Skeletal muscle satellite cell (primary cell): ENCODE results near the gene IFT20.

Source experiments
- H3K27me3 ChIP-seq: 2 replicates; pipeline ENCODE4 v1.7.0; 2013; ENCODE audit warnings: low read length; ENCODE audit not compliant: control insufficient read depth, insufficient read depth
- H3K36me3 ChIP-seq: 2 replicates; pipeline ENCODE4 v1.7.0; 2013; ENCODE audit warnings: mild to moderate bottlenecking, control low read depth, low read length; ENCODE audit not compliant: insufficient read depth
- H3K4me1 ChIP-seq: 2 replicates; pipeline ENCODE4 v1.7.0; 2013; ENCODE audit warnings: low read length; ENCODE audit not compliant: control insufficient read depth, insufficient read depth
- H3K4me2 ChIP-seq: 2 replicates; pipeline ENCODE4 v1.7.0; 2013; ENCODE audit warnings: mild to moderate bottlenecking, low read length
- H3K4me3 ChIP-seq: 2 replicates; pipeline ENCODE4 v1.7.0; 2013; ENCODE audit warnings: low read length
- H3K9ac ChIP-seq: 2 replicates; pipeline ENCODE4 v1.7.0; 2013; ENCODE audit warnings: mild to moderate bottlenecking, low read depth, low read length, moderate library complexity
- H3K9me3 ChIP-seq: replicated peaks from 2 replicates; pipeline ENCODE4 v1.7.0; 2013; ENCODE audit warnings: mild to moderate bottlenecking, control low read depth, low read length

The IFT20 gene

GRCh38 chr17:28330671-28331070, 4.6 kb downstream of the IFT20 start:
- Histone ChIP-seq H3K36me3 (peaks cover 37% of the 10 kb centered on the region), H3K27me3 (no peaks in the 10 kb centered on the region), H3K9ac (no peak overlapping the region), H3K4me3 (no peak overlapping the region), H3K4me1 (peaks cover 9% of the 10 kb centered on the region), H3K4me2 (no peak overlapping the region), H3K9me3 (no peaks in the 10 kb centered on the region)

GRCh38 chr17:28328325-28328724, 6.9 kb downstream of the IFT20 start:
- Histone ChIP-seq H3K9ac (no peak overlapping the region), H3K4me1 (no peaks in the 10 kb centered on the region), H3K9me3 (no peaks in the 10 kb centered on the region), H3K4me2 (no peak overlapping the region), H3K4me3 (no peak overlapping the region), H3K27me3 (no peaks in the 10 kb centered on the region), H3K36me3 (peaks cover 37% of the 10 kb centered on the region)

DNA sequence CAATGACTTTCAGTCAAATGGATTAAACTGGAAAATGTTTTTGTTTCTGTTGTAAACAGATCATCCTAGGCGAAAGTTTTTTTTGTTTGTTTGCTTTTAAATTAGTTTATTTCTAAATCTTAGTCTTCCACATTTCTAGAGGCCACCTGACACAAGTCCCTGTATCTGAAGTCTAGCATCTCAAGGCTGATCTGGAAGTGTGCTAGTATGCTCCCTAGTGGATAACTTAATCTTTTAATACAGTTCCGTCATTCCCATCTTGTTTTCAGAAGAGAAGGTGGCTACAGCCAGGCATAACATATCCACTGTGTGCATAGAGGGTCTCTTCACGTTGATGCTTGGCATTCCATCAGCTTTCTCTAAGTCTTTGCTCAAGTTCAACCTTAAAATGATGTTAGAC, 7.6 kb downstream of the IFT20 start:
- no peaks in the 10 kb centered on the region for H3K27me3 ChIP-seq
- no peak overlapping the region for H3K4me3 ChIP-seq
- H3K36me3 ChIP-seq = peaks cover 37% of the 10 kb centered on the region
- no peaks in the 10 kb centered on the region for H3K4me1 ChIP-seq
- no peak overlapping the region for H3K9ac ChIP-seq
- no peaks in the 10 kb centered on the region for H3K9me3 ChIP-seq
- no peak overlapping the region for H3K4me2 ChIP-seq

GRCh38 chr17:28327031-28327607, 8.2 kb downstream of the IFT20 start:
- H3K4me1 ChIP-seq = no peaks in the 10 kb centered on the region

GRCh38 chr17:28326114-28326513, 9.2 kb downstream of the IFT20 start:
- Histone ChIP-seq H3K27me3 (no peaks in the 10 kb centered on the region), H3K4me2 (no peak overlapping the region), H3K9ac (no peak overlapping the region), H3K36me3 (peaks cover 26% of the 10 kb centered on the region), H3K4me1 (no peaks in the 10 kb centered on the region), H3K9me3 (no peaks in the 10 kb centered on the region), H3K4me3 (no peak overlapping the region)

More at GRCh38 chr17:28327031-28327607, 8.2 kb downstream of the IFT20 start:
- Histone ChIP-seq H3K27me3 (no peaks in the 10 kb centered on the region), H3K4me3 (no peak overlapping the region), H3K4me2 (no peak overlapping the region), H3K9me3 (no peaks in the 10 kb centered on the region), H3K36me3 (peaks cover 36% of the 10 kb centered on the region), H3K9ac (no peak overlapping the region)

GRCh38 chr17:28325211-28325610, 10.1 kb downstream of the IFT20 start:
- H3K4me1 ChIP-seq = peaks cover 2% of the 10 kb centered on the region
- no peak overlapping the region for H3K9ac ChIP-seq
- no peak overlapping the region for H3K4me2 ChIP-seq
- H3K36me3 ChIP-seq = peaks cover 24% of the 10 kb centered on the region
- no peaks in the 10 kb centered on the region for H3K9me3 ChIP-seq
- H3K27me3 ChIP-seq = no peaks in the 10 kb centered on the region
- H3K4me3 ChIP-seq = no peak overlapping the region

DNA sequence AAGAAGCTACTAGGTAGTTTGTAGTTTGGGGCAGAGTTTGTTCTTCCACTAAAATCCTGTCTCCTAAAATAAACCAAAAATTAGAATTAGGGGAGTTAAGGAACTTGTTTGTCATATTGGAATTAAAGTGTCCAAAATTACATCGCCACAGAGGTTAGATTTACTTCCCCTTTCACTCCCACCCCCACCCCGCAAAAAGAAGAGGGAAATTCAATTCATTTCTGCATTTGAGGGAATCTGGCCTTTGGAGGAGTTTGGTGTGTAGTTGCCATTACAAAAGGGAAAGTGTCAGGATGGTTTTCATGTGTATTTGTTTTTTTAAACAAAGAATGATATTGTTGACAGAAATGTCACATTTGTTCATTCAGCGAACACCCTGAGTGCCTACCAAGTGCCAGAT, 10.5 kb downstream of the IFT20 start:
- Histone ChIP-seq H3K4me2 (no peak overlapping the region), H3K27me3 (no peaks in the 10 kb centered on the region), H3K4me1 (peaks cover 6% of the 10 kb centered on the region), H3K4me3 (no peak overlapping the region), H3K9ac (no peak overlapping the region), H3K9me3 (no peaks in the 10 kb centered on the region), H3K36me3 (peaks cover 24% of the 10 kb centered on the region)

DNA sequence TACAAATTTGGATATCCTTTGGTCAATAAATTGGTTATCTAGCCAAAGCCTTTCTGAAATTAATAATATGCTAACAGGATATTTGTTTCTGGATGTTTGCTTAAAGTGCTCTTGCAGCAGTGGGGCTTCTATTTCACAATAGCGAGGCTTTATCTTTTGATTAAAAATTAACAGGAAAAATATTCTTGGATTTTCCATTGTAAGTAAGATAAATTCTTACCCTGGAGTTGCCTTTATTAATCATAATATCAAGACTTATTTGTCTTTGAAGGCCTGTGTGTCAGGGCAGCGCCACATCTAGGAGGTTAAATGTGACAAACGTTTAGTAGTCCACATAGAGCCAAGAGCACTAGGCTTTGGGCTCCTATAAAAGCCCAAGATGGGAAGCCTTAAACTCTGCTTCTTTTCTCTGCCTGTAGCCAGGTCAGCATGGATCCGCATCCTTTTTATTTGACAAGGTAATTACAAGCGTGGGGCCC, 11.0 kb downstream of the IFT20 start:
- no peak overlapping the region for H3K9ac ChIP-seq
- no peak overlapping the region for H3K4me2 ChIP-seq
- no peak overlapping the region for H3K4me3 ChIP-seq
- H3K9me3 ChIP-seq = no peaks in the 10 kb centered on the region
- H3K4me1 ChIP-seq = peaks cover 10% of the 10 kb centered on the region
- peaks cover 22% of the 10 kb centered on the region for H3K36me3 ChIP-seq
- no peaks in the 10 kb centered on the region for H3K27me3 ChIP-seq

- no peaks in the 10 kb centered on the region for H3K9me3 ChIP-seq
- H3K4me3 ChIP-seq = peak overlapping the region; percentile 80
- peak overlapping the region; percentile 94 for H3K4me2 ChIP-seq
- no peaks in the 10 kb centered on the region for H3K36me3 ChIP-seq
- H3K27me3 ChIP-seq = no peaks in the 10 kb centered on the region
- peaks cover 21% of the 10 kb centered on the region for H3K4me1 ChIP-seq
- no peak overlapping the region for H3K9ac ChIP-seq
These were observed 14.8 kb downstream of the IFT20 start for GRCh38 chr17:28320215-28321061.

GRCh38 chr17:28319598-28319935, 15.7 kb downstream of the IFT20 start:
- Histone ChIP-seq H3K4me2 (peak overlapping the region; percentile 94), H3K4me3 (peak overlapping the region; percentile 80), H3K27me3 (no peaks in the 10 kb centered on the region), H3K9me3 (no peaks in the 10 kb centered on the region), H3K36me3 (no peaks in the 10 kb centered on the region), H3K9ac (peak overlapping the region; percentile 80), H3K4me1 (peaks cover 21% of the 10 kb centered on the region)

DNA sequence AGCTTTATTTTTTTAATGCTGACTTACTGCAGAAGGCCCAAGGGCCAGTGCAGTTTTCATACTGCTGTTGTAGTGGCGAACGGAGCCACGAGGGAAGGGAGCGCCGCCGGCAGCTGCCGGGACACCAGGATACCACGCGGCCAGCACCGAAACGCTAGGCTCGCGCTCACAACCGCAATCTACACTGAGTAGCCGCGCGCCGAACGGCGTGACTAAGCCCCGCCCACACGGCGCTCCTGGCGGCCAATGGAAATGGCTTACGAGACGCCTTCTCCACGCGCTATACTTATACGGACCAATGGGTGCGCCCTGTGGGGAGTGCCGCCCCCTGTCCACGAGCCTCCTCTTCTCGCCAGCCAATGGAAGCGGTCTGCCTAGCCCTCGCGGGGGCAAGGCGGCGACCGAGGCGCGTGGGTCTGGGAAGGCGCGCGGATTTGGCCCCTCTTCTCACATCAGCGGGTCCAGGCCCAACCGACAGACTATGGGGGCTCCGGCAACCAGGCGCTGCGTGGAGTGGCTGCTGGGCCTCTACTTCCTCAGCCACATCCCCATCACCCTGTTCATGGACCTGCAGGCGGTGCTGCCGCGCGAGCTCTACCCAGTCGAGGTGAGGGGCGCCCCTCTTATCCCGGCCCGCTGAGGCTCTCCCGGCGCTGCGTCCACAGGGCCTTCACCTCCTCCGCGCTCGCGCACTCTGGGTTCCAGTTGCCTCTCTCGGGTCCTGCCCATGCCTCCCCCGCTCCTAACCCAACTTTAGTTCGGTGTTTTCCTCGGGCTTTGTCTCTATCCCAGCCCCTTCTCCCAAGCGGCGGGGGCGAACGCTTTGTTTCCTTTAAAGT, 16.3 kb downstream of the IFT20 start, which contains the start of gene TMEM97:
TMEM97 (plus strand) TSS at position 442 of the 839 bp plus-strand sequence; CDS start at position 482, 40 bp downstream.
- Histone ChIP-seq H3K4me3 (peak within 1 kb of the TSS; percentile 80), H3K4me2 (peak within 1 kb of the TSS; percentile 94), H3K27me3 (peaks cover 2% of the 10 kb centered on the region), H3K4me1 (peaks cover 21% of the 10 kb centered on the region), H3K9ac (peak within 1 kb of the TSS; percentile 80), H3K9me3 (no peaks in the 10 kb centered on the region), H3K36me3 (no peaks in the 10 kb centered on the region)
